Heart left ventricle (tissue), 16 donors: Measurements from ENCODE around the gene WBP1L. TPM values are rescaled to one million over a fixed set of nuclear protein-coding genes. Genes with fewer than 3 reads are reported as not detected.
A peak's percentile ranks its signal among the peaks of the same experiment; 100 is the strongest.

Experiments
- ATAC-seq, 4 donors: fragments of 200-7000 bp; cut with Tn5 transposase; one replicate each; pipeline ENCODE4 v1.9.1; 2020 to 2022; ENCODE audit warnings: moderate library complexity in 4 of 4, mild to moderate bottlenecking in 3 of 4, moderate number of reproducible peaks in 1 of 4
- DNase-seq, 5 donors: peaks; one replicate each; pipeline ENCODE4 v3.0.0-alpha.2; 2020
- H3K27ac ChIP-seq, 12 donors: fragments of 200-600 bp; sonication (generic) in 4 of 12; one replicate each; pipeline versions ENCODE4 v1.5.0 to v1.8.0; 2016 to 2022; ENCODE audit warnings: mild to moderate bottlenecking in 2 of 12
- H3K27me3 ChIP-seq, 9 donors: fragments of 200-600 bp; sonication (generic) in 2 of 9; one replicate each; pipeline versions ENCODE4 v1.5.1 to v1.8.0; 2016 to 2022; ENCODE audit warnings: mild to moderate bottlenecking in 3 of 9
- H3K36me3 ChIP-seq, 9 donors: fragments of 200-600 bp; sonication (generic) in 2 of 9; one replicate each; pipeline versions ENCODE4 v1.5.0 to v1.8.0; 2018 to 2022; ENCODE audit warnings: mild to moderate bottlenecking in 2 of 9
- H3K4me1 ChIP-seq, 12 donors: fragments of 200-600 bp; sonication (generic) in 4 of 12; one replicate each; pipeline versions ENCODE4 v1.5.0 to v1.8.0; 2016 to 2022; ENCODE audit warnings: mild to moderate bottlenecking in 3 of 12
- H3K4me3 ChIP-seq, 12 donors: fragments of 200-600 bp; sonication (generic) in 4 of 12; one replicate each; pipeline versions ENCODE4 v1.5.0 to v1.8.0; 2017 to 2022; ENCODE audit warnings: mild to moderate bottlenecking in 9 of 12, moderate library complexity in 4 of 12
- H3K9me3 ChIP-seq, 12 donors: fragments of 200-600 bp; sonication (generic) in 4 of 12; one replicate each; pipeline versions ENCODE4 v1.5.0 to v1.8.0; 2016 to 2022; ENCODE audit warnings: mild to moderate bottlenecking in 1 of 12
- POLR2A ChIP-seq, 2 donors: fragments of 450-650 bp; IDR thresholded peaks; one replicate each; pipeline ENCODE4 v1.6.1; 2017; ENCODE audit warnings: antibody characterized with exemption in 2 of 2, mild to moderate bottlenecking in 2 of 2, moderate library complexity in 2 of 2
- WGBS, 4 donors: extraction: QIAGEN DNeasy Blood & Tissue Kit in 2 of 4; methylation state at CpG; one replicate each; pipeline versions ENCODE4 v1.1.5 to v1.1.7; 2013 to 2018; 5-methylcytosine and 5-hydroxymethylcytosine counted together
- intact Hi-C, 10 donors: fragments of 100-400 bp; cut with DNase I; formaldehyde crosslinking; loops; one replicate each; pipeline versions ENCODE4 v1.11.1 to v1.14.2; 2022
- polyA plus RNA-seq, 2 donors: library from polyadenylated mRNA; stranded (reverse); fragments of 200-250 nt; gene quantifications; one replicate each; pipeline ENCODE4 v1.2.3, GENCODE V29; 2013
- total RNA-seq, 9 donors: library from RNA; depleted of rRNA in 2 of 9; stranded (reverse); fragments of >200 nt in 2 of 9; fragmentation: NEBNext Ultra II Directional in 3 of 9; extraction: Animal tissue kit (Norgen Biotek cat#: 25700) in 3 of 9; gene quantifications; one replicate each; pipeline versions ENCODE4 v1.1.0 to v1.2.4, GENCODE V29; 2016 to 2023
- TF ChIP-seq, protein P1 (sequence below), 12 donors: fragments of 200-600 bp; sonication (generic) in 4 of 12; IDR thresholded peaks; one replicate each; pipeline versions ENCODE4 v1.5.0 to v1.8.0; 2018 to 2022; ENCODE audit warnings: antibody characterized with exemption in 12 of 12, mild to moderate bottlenecking in 5 of 12
- donor health status: ischemic (EF 13 %, LVEDD 7.1; RV severe dilation, severe dysfunction).
- donor health status: healthy with polysubstance abuse.
- donor health status: DM: no; HTN: yes; CAD: no.
- donor health status: DM: no; HTN: no; CAD: no.
- donor health status: ischemic (EF 25% LVEDD 6.9; RV normal size, moderate dysfunction).
- donor health status: ischemic (EF 25% LVEDD 5.7; RV mildly dilated, moderate dysfunction).
- donor health status: healthy.
- donor health status: DM: yes; HTN: yes; CAD: no.
- donor health status: ischemic (EF 35%, LVEDD 5.7; RV mildly dilated, moderate dysfunction).
- donor health status: nonischemic (EF 11% LVEDD 7.7; RV severe dilation, severe dysfunction).
- donor health status: DM: yes; HTN: yes; CAD: no.
- donor health status: PGD.
- donor health status: ischemic (EF 29% LVEDD 5.4; RV normal size, mild dysfunction).
- donor health status: nonischemic (EF 23%, LVEDD 6.1; RV moderate dilation, normal function).

Gene WBP1L
- total and polyA plus RNA-seq, 11 donors: 10.7 to 75.1 (median 27.6) TPM

DNA sequence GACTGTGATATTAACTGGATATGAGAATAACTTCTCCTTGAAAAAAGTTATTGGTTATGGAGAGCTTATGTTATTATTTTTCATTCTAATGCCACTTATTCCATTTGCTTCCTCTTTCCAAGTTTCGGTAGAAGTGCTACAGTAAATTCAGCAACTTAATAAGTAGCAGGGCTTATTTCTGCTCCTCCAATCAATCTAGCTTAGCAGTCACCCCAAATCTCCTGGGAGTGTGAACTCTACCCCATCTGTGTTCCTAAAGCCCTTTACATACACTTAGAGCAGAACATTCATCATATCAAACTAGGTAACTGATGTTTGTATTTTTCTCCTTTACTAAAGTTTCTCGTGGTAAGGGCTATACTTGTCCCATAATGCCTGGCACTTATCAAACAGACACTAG, 38.2 kb upstream of the WBP1L start:
- H3K36me3 ChIP-seq: peaks cover 0 to 12% (median 0%) of the 10 kb centered on the region in 9 donors
- DNase-seq (no peak), ATAC-seq (no peak)
- no peak overlapping the region for H3K4me3 ChIP-seq
- H3K27me3 ChIP-seq: no peaks in the 10 kb centered on the region
- no peak overlapping the region for H3K27ac ChIP-seq
- H3K4me1 ChIP-seq: peaks cover 0 to 11% (median 2%) of the 10 kb centered on the region in 12 donors
- TF ChIP-seq, protein P1, sequence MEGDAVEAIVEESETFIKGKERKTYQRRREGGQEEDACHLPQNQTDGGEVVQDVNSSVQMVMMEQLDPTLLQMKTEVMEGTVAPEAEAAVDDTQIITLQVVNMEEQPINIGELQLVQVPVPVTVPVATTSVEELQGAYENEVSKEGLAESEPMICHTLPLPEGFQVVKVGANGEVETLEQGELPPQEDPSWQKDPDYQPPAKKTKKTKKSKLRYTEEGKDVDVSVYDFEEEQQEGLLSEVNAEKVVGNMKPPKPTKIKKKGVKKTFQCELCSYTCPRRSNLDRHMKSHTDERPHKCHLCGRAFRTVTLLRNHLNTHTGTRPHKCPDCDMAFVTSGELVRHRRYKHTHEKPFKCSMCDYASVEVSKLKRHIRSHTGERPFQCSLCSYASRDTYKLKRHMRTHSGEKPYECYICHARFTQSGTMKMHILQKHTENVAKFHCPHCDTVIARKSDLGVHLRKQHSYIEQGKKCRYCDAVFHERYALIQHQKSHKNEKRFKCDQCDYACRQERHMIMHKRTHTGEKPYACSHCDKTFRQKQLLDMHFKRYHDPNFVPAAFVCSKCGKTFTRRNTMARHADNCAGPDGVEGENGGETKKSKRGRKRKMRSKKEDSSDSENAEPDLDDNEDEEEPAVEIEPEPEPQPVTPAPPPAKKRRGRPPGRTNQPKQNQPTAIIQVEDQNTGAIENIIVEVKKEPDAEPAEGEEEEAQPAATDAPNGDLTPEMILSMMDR (IDR thresholded peaks at IDR 0.05): no peak
- TF ChIP-seq POLR2A (IDR thresholded peaks at IDR 0.05): no peak
- intact Hi-C loops: no loop called here
- WGBS, 4 donors: 56 to 73% (median 63%) methylated on average over 2 of the region's 2 CpGs
- no peaks in the 10 kb centered on the region for H3K9me3 ChIP-seq

DNA sequence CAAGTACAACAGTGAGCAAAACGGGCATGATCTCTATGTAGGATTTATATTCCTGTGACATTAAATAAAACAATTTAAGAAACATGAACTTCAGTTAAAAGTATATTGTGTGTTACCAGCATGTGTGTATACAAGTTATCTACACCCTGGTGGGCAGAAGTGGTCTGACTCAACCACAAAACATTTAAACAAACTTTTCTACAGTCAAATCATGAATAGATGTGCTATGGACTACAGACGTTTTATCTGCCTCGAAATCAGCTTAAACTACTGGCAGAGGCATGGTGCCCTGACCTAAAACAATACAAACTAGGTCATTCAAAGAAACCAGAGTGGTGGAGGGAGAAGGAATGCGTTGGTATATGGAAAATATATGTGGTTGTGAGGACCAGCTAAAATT, 33.1 kb upstream of the WBP1L start:
- WGBS, 4 donors: 63 to 70% (median 66%) methylated on average over 4 of the region's 4 CpGs
- H3K4me1 ChIP-seq: peaks cover 0 to 31% (median 14%) of the 10 kb centered on the region in 12 donors
- intact Hi-C loops: loop anchor here in 6 of 10 donors (5.0 to 10.0 kb wide), 5 partner anchors 33 to 624 kb away; partner anchors contain the start of gene TRIM8 (in 1 of the 6)

DNA sequence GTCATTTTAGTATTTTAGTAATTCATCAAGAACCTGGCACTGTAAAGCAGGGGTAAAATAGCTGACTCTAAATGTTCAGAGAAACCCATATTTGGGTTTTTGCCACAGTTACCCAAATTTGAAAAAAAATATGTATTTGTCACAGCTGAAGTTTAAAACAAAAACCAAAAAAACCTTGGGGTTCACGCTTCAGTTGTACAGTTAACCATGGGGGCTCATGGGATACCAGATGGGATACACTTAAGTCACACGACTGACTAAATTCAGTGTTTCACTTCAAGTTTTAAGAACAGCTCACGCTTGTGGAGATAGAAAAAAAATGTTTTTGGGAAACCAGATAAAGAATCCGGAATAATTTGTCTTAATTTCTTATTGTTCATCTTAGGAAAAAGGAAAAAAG, 31.7 kb upstream of the WBP1L start:
- intact Hi-C loops: loop anchor here in 6 of 10 donors (2.0 to 10.0 kb wide), 6 partner anchors 35 to 623 kb away; partner anchors contain the start of gene TRIM8 (in 2 of the 6)

More for the DNA sequence above, 33.1 kb upstream of the WBP1L start:
- H3K27ac ChIP-seq: no peak overlapping the region
- DNase-seq (no peak), ATAC-seq (no peak)
- no peak overlapping the region for H3K4me3 ChIP-seq
- H3K27me3 ChIP-seq: no peaks in the 10 kb centered on the region
- TF ChIP-seq POLR2A (IDR thresholded peaks at IDR 0.05): no peak
- TF ChIP-seq, protein P1 (IDR thresholded peaks at IDR 0.05): no peak
- no peaks in the 10 kb centered on the region for H3K36me3 ChIP-seq
- H3K9me3 ChIP-seq: no peaks in the 10 kb centered on the region

DNA sequence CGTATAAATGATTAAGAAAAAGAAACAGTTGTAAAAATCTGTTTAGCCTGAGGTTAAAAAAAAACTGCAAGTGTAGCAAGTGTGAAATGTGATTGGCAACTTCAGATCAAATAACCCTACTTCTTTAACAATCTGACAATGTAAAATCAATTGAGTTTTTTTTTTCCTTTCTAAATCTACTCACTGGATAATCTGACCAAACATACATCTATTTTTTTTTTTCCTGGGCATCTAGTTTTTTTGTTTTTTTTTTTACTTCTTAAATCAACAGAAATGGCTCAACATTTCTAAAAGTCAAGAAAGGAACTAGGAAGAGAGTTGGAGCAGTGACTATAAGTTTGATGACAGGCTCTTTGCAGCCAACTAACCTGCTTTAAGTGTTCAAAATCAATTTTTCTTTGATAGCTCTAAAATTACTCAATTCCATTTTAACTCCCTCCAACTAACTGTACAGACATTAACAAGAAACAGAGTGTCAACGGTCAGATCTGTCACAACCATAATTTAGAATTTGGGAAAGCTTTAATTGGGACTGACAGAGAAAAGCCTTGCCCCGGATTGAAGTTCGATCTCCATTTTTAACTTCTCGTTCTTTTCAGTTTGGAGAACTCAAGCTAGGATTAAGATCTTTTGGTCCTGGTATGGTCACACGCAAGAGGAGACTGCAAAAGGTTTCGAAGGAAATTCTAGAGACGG, 30.8 kb upstream of the WBP1L start:
- DNase-seq (no peak), ATAC-seq (no peak)
- Histone ChIP-seq H3K4me3 (peak overlapping the region; percentile 70 to 100 (median 90)), H3K27ac (peak overlapping the region in 10 of 12 donors; percentile 74 to 92 (median 83)), H3K27me3 (no peaks in the 10 kb centered on the region), H3K4me1 (peaks cover 0 to 36% (median 14%) of the 10 kb centered on the region in 12 donors), H3K9me3 (no peaks in the 10 kb centered on the region), H3K36me3 (no peaks in the 10 kb centered on the region)
- WGBS, 4 donors: 11 to 12% (median 11%) methylated on average over 8 of the region's 8 CpGs
- intact Hi-C loops: loop anchor here in 6 of 10 donors (2.0 to 10.0 kb wide), 6 partner anchors 36 to 622 kb away; partner anchors contain the start of gene TRIM8 (in 2 of the 6)
- TF ChIP-seq, protein P1 (IDR thresholded peaks at IDR 0.05): no peak
- no peak for TF ChIP-seq POLR2A (IDR thresholded peaks at IDR 0.05)

More for the DNA sequence above, 31.7 kb upstream of the WBP1L start:
- H3K9me3 ChIP-seq: no peaks in the 10 kb centered on the region
- no peak for TF ChIP-seq POLR2A (IDR thresholded peaks at IDR 0.05)
- TF ChIP-seq, protein P1 (IDR thresholded peaks at IDR 0.05): no peak
- no peaks in the 10 kb centered on the region for H3K36me3 ChIP-seq
- ATAC-seq (no peak), DNase-seq (no peak)
- H3K4me3 ChIP-seq: no peak overlapping the region
- WGBS, 4 donors: 87 to 92% (median 89%) methylated on average over 4 of the region's 4 CpGs
- no peaks in the 10 kb centered on the region for H3K27me3 ChIP-seq
- no peak overlapping the region for H3K27ac ChIP-seq
- peaks cover 0 to 31% (median 14%) of the 10 kb centered on the region in 12 donors for H3K4me1 ChIP-seq
